Neural cell (in vitro differentiated cells): ENCODE results near the gene IGIP. TPM values are rescaled to one million over a fixed set of nuclear protein-coding genes. Genes with fewer than 3 reads are reported as not detected.

Experiments
- H2AFZ ChIP-seq: fragments of 200-600, 300-800 bp; sonication (generic), shearing (Covaris generic); 2 replicates; pipeline ENCODE4 v1.6.0; 2014; ENCODE audit warnings: low read depth, mild to moderate bottlenecking, antibody characterized with exemption, low read length, moderate library complexity
- H3F3A ChIP-seq: fragments of 200-600 bp; shearing (Covaris generic); 2 replicates; pipeline ENCODE4 v1.6.1; 2016; ENCODE audit warnings: mild to moderate bottlenecking, moderate library complexity, mixed read lengths, antibody characterized with exemption, low read length; ENCODE audit not compliant: insufficient read depth, poor library complexity, severe bottlenecking
- H3K27ac ChIP-seq: fragments of 200-600, 300-800 bp; sonication (generic), shearing (Covaris generic); 2 replicates; pipeline ENCODE4 v1.5.1; 2014; ENCODE audit warnings: mild to moderate bottlenecking, low read length, moderate library complexity
- H3K27me3 ChIP-seq: fragments of 300-800, 200-600 bp; sonication (generic), shearing (Covaris generic); 2 replicates; pipeline ENCODE4 v1.6.0; 2014; ENCODE audit warnings: mild to moderate bottlenecking, low read depth, low read length, moderate library complexity; ENCODE audit not compliant: insufficient read depth
- H3K36me3 ChIP-seq: fragments of 300-800, 200-600 bp; sonication (generic), shearing (Covaris generic); 2 replicates; pipeline ENCODE4 v1.5.1; 2014; ENCODE audit warnings: mild to moderate bottlenecking, antibody characterized with exemption, low read length, moderate library complexity; ENCODE audit not compliant: insufficient read depth
- H3K4me2 ChIP-seq: fragments of 300-800, 200-600 bp; sonication (generic), shearing (Covaris generic); 2 replicates; pipeline ENCODE4 v1.6.0; 2014; ENCODE audit warnings: mild to moderate bottlenecking, low read length
- H3K4me3 ChIP-seq: fragments of 300-800, 200-600 bp; sonication (generic), shearing (Covaris generic); 2 replicates; pipeline ENCODE4 v1.5.1; 2014; ENCODE audit warnings: mild to moderate bottlenecking, low read length, moderate library complexity
- H3K79me2 ChIP-seq: fragments of 200-600 bp; shearing (Covaris generic); replicated peaks from 2 replicates; pipeline ENCODE4 v1.6.0; 2014; ENCODE audit warnings: mild to moderate bottlenecking, low read length, moderate library complexity; ENCODE audit not compliant: insufficient read depth
- H3K9ac ChIP-seq: fragments of 300-800, 200-600 bp; sonication (generic), shearing (Covaris generic); 2 replicates; pipeline ENCODE4 v1.6.1; 2016; ENCODE audit warnings: mild to moderate bottlenecking, low read length, mixed read lengths
- H3K9me2 ChIP-seq: fragments of 200-600 bp; shearing (Covaris generic); 2 replicates; pipeline ENCODE4 v1.6.1; 2016; ENCODE audit warnings: mild to moderate bottlenecking, low read length, mixed read lengths; ENCODE audit not compliant: insufficient read depth
- H3K9me3 ChIP-seq: fragments of 200-600, 300-800 bp; sonication (generic), shearing (Covaris generic); 2 replicates; pipeline ENCODE4 v1.6.1; 2016; ENCODE audit warnings: mild to moderate bottlenecking, mixed run types, low read length, moderate library complexity, mixed read lengths
- H4K20me1 ChIP-seq: fragments of 200-600 bp; shearing (Covaris generic); 2 replicates; pipeline ENCODE4 v1.6.1; 2016; ENCODE audit warnings: mild to moderate bottlenecking, mixed run types; ENCODE audit not compliant: insufficient read depth
- CTCF ChIP-seq: fragments of 450-650 bp; IDR thresholded peaks from 2 replicates; pipeline ENCODE4 v1.5.1; 2014; ENCODE audit warnings: antibody characterized with exemption, mild to moderate bottlenecking, moderate library complexity; ENCODE audit not compliant: poor library complexity, severe bottlenecking
- EP300 ChIP-seq: fragments of 450-650 bp; conservative IDR thresholded peaks from 2 replicates; pipeline ENCODE4 v1.6.1; 2014; ENCODE audit warnings: antibody characterized with exemption, mild to moderate bottlenecking, moderate library complexity; ENCODE audit not compliant: poor library complexity, severe bottlenecking
- EZH2 ChIP-seq: fragments of 200-600, 300-800 bp; shearing (Covaris generic), sonication (generic); IDR thresholded peaks from 2 replicates; pipeline ENCODE4 v1.6.1; 2014; ENCODE audit warnings: antibody characterized with exemption, low read length, borderline replicate concordance, mild to moderate bottlenecking; ENCODE audit not compliant: insufficient read depth, poor library complexity, severe bottlenecking
- MXI1 ChIP-seq: fragments of 450-650 bp; conservative IDR thresholded peaks from 2 replicates; pipeline ENCODE4 v1.6.1; 2014; ENCODE audit warnings: antibody characterized with exemption, mild to moderate bottlenecking; ENCODE audit not compliant: poor library complexity, severe bottlenecking
- POLR2AphosphoS5 ChIP-seq: IDR thresholded peaks from 2 replicates; pipeline ENCODE4 v1.6.1; 2012
- RAD21 ChIP-seq: fragments of 450-650 bp; conservative IDR thresholded peaks from 2 replicates; pipeline ENCODE4 v1.6.1; 2014; ENCODE audit warnings: antibody characterized with exemption, mild to moderate bottlenecking, moderate library complexity
- REST ChIP-seq: IDR thresholded peaks from 2 replicates; pipeline ENCODE4 v1.6.1; 2012; ENCODE audit warnings: borderline replicate concordance
- SMC3 ChIP-seq: fragments of 450-650 bp; conservative IDR thresholded peaks from 2 replicates; pipeline ENCODE4 v1.6.1; 2014; ENCODE audit warnings: antibody characterized with exemption, mild to moderate bottlenecking, moderate library complexity; ENCODE audit not compliant: poor library complexity
- TAF1 ChIP-seq: IDR thresholded peaks from 2 replicates; pipeline ENCODE4 v1.6.1; 2012; ENCODE audit warnings: low read depth
- polyA plus RNA-seq: library from polyadenylated mRNA; depleted of rRNA; stranded (reverse); fragments of >200 nt; gene quantifications from 2 replicates; pipeline ENCODE4 v1.2.3, GENCODE V29; 2014

IGIP gene
- polyA plus RNA-seq, 1 donor from 2014 or later, result 4.4 TPM

- no peaks in the 10 kb centered on the region for H3K27me3 ChIP-seq
- H3K9me2 ChIP-seq, result no peaks in the 10 kb centered on the region
- peak overlapping the region; percentile 81 for H3K27ac ChIP-seq
- no peaks in the 10 kb centered on the region for H3K79me2 ChIP-seq
- no peaks in the 10 kb centered on the region for H3F3A ChIP-seq
- H3K4me3 ChIP-seq, result peak overlapping the region; percentile 100
- no peaks in the 10 kb centered on the region for H3K36me3 ChIP-seq
- H2AFZ ChIP-seq, result peak overlapping the region; percentile 85
- no peaks in the 10 kb centered on the region for H3K9me3 ChIP-seq
- H3K9ac ChIP-seq, result peak overlapping the region; percentile 89
- H4K20me1 ChIP-seq, result no peaks in the 10 kb centered on the region
- H3K4me2 ChIP-seq, result peak overlapping the region; percentile 85
- no peak for TF ChIP-seq REST
- TF ChIP-seq POLR2AphosphoS5, result no peak
- TF ChIP-seq MXI1, result no peak
- peak; percentile 36 for TF ChIP-seq CTCF
- no peak for TF ChIP-seq RAD21
- no peak for TF ChIP-seq EZH2
- TF ChIP-seq EP300, result no peak
- TF ChIP-seq SMC3, result peak; percentile 19
- TF ChIP-seq TAF1, result peak; percentile 67
Observed at GRCh38 chr5:140175367-140176030, 49.8 kb downstream of the IGIP start.

GRCh38 chr5:140176031-140176387 lies 50.3 kb downstream of the IGIP start:
- H3K36me3 ChIP-seq, result no peaks in the 10 kb centered on the region
- H3K27ac ChIP-seq, result no peak overlapping the region
- H3F3A ChIP-seq, result no peaks in the 10 kb centered on the region
- H3K9me3 ChIP-seq, result no peaks in the 10 kb centered on the region
- peak overlapping the region; percentile 85 for H3K4me2 ChIP-seq
- peak overlapping the region; percentile 85 for H2AFZ ChIP-seq
- peak overlapping the region; percentile 89 for H3K9ac ChIP-seq
- TF ChIP-seq EZH2, result no peak
- no peak for TF ChIP-seq TAF1
- no peak for TF ChIP-seq SMC3
- TF ChIP-seq POLR2AphosphoS5, result no peak
- no peak for TF ChIP-seq CTCF
- TF ChIP-seq EP300, result no peak
- no peak for TF ChIP-seq REST
- no peak for TF ChIP-seq RAD21
- TF ChIP-seq MXI1, result no peak
- H3K4me3 ChIP-seq, result peak overlapping the region; percentile 100
- no peaks in the 10 kb centered on the region for H3K9me2 ChIP-seq
- no peaks in the 10 kb centered on the region for H3K79me2 ChIP-seq
- H3K27me3 ChIP-seq, result no peaks in the 10 kb centered on the region
- H4K20me1 ChIP-seq, result no peaks in the 10 kb centered on the region
